Activated naive CD4-positive, alpha-beta T cell treated with anti-CD3 and anti-CD28 coated beads, Interleukin-2, amount 50 U/mL, for 72 hours (primary cell): Measurements from ENCODE around the gene CES3. TPM values are rescaled to one million over a fixed set of nuclear protein-coding genes. Genes with fewer than 3 reads are reported as not detected.

ENCODE experiments used
- ATAC-seq, 2 donors: fragments of 150-1000 bp; cut with Tn5 transposase; 2 replicates each; pipeline ENCODE4 v1.10.0; 2021; ENCODE audit warnings: mild to moderate bottlenecking in 2 of 2, moderate library complexity in 2 of 2
- DNase-seq, 2 donors: peaks; one replicate each; pipeline ENCODE4 v3.0.0; 2021 to 2022; ENCODE audit warnings: low spot score in 2 of 2
- H3K27ac Mint-ChIP-seq, 2 donors: one replicate each; pipeline ENCODE4 v1.8.0; 2022; ENCODE audit warnings: mild to moderate bottlenecking in 2 of 2, mixed read lengths in 2 of 2
- H3K36me3 Mint-ChIP-seq, 2 donors: one replicate each; pipeline ENCODE4 v1.8.0; 2022; ENCODE audit warnings: mixed read lengths in 2 of 2
- H3K9me3 Mint-ChIP-seq, 2 donors: one replicate each; pipeline ENCODE4 v1.8.0; 2022; ENCODE audit warnings: mixed read lengths in 2 of 2
- total RNA-seq, 2 donors: library from RNA; stranded (reverse); gene quantifications; one replicate each; pipeline ENCODE4 v1.2.3, GENCODE V29; 2022

The CES3 gene, protein sequence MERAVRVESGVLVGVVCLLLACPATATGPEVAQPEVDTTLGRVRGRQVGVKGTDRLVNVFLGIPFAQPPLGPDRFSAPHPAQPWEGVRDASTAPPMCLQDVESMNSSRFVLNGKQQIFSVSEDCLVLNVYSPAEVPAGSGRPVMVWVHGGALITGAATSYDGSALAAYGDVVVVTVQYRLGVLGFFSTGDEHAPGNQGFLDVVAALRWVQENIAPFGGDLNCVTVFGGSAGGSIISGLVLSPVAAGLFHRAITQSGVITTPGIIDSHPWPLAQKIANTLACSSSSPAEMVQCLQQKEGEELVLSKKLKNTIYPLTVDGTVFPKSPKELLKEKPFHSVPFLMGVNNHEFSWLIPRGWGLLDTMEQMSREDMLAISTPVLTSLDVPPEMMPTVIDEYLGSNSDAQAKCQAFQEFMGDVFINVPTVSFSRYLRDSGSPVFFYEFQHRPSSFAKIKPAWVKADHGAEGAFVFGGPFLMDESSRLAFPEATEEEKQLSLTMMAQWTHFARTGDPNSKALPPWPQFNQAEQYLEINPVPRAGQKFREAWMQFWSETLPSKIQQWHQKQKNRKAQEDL
- 1 to 10 TPM in 1 of 2 donors, under 1 TPM in 1; 0.73 to 6.8 TPM for total RNA-seq

DNA sequence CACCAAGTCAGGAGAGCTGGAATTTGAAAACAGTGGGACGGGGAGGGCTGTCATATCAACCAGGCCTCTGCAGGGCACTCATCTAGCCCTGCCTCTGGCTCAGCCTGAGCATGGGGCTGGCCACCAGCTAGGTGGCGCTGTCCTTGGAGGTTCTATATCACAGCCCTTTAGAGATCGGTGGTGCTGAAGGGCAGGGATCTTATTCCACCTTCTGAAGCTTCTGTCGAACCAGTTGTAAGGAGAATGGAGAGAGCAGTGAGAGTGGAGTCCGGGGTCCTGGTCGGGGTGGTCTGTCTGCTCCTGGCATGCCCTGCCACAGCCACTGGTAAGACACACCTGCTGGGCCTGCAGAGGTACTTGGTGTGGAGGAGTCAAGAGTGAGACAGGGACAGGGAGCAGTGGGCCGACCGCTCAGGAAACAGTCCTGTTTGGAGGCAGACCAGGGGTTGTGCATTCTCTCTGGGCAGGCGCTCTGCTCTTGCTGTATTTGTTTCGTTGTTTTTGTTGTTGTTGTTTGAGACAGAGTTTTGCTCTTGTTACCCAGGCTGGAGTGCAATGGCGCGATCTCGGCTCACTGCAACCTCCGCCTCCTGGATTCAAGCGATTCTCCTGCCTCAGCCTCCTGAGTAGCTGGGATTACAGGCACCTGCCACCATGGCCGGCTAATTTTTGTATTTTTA, at the start of gene CES3:
CES3 (plus strand) TSS at position 202 of the 680 bp plus-strand sequence; CDS start at position 244, 42 bp downstream.
- peak in 1 of 2 donors; percentile 75 for DNase-seq
- peak within 1 kb of the TSS; percentile 61 to 67 for H3K27ac Mint-ChIP-seq

GRCh38 chr16:66911801-66912200, 49.3 kb upstream of the CES3 start:
- H3K27ac Mint-ChIP-seq: no peak overlapping the region

More for the DNA sequence above, at the start of gene CES3:
- no peaks in the 10 kb centered on the region for H3K36me3 Mint-ChIP-seq
- peak; percentile 84 to 91 for ATAC-seq
- H3K9me3 Mint-ChIP-seq: no peaks in the 10 kb centered on the region

DNA sequence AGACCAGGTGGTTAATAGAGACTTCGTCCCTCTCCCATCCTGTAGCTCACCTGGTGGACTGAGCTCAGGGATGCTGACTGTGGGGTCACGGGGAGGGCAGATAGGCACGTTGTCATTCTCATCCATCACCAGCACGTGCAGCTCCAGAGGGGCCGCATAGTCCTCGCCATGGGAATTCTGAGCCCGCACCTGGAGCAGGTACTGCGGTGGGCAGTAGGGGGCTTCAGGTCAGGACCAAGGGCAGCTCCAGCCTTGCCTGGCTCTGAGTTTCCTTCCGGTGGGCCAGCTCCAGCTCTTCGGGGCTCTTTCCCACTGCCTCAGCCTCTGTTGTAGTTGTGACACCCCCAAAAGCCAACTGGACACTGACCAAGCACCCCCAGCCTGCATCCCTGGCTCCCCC, 48.0 kb upstream of the CES3 start:
- ATAC-seq (no peak), DNase-seq (no peak)
- Mint-ChIP-seq H3K36me3 (no peaks in the 10 kb centered on the region), H3K27ac (no peak overlapping the region), H3K9me3 (no peaks in the 10 kb centered on the region)

More at GRCh38 chr16:66911801-66912200, 49.3 kb upstream of the CES3 start:
- Mint-ChIP-seq H3K9me3 (no peaks in the 10 kb centered on the region), H3K36me3 (no peaks in the 10 kb centered on the region)
- DNase-seq (no peak), ATAC-seq (no peak)

GRCh38 chr16:66913711-66914110, 47.4 kb upstream of the CES3 start:
- no peaks in the 10 kb centered on the region for H3K36me3 Mint-ChIP-seq
- no peak overlapping the region for H3K27ac Mint-ChIP-seq
- DNase-seq: no peak
- no peaks in the 10 kb centered on the region for H3K9me3 Mint-ChIP-seq
- no peak for ATAC-seq

DNA sequence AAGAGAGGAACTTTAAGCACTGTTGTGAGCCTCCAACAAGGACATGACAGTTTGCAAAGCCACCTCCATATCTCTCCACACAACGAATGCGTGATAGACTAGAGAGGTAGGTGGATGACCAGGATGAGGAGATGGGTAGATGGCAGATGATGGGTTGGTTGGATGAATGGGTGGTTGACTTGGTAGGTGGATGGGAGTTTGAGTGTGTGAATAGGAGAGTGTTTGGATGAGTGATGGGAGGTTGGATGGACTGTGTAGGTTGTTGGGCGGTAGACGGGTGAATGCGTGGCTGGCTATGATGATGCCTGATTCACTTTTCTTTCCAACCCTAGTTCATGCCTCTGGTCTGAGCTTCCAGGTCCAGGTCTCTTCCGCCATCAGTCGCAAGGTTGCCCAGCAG, 46.5 kb upstream of the CES3 start:
- DNase-seq: no peak
- ATAC-seq: no peak
- Mint-ChIP-seq H3K27ac (peak overlapping the region in 1 of 2 donors; percentile 3), H3K36me3 (no peaks in the 10 kb centered on the region), H3K9me3 (no peaks in the 10 kb centered on the region)

GRCh38 chr16:66915041-66915440, 46.0 kb upstream of the CES3 start:
- no peaks in the 10 kb centered on the region for H3K36me3 Mint-ChIP-seq
- H3K27ac Mint-ChIP-seq: peak overlapping the region in 1 of 2 donors; percentile 3
- no peak for DNase-seq
- no peak for ATAC-seq
- H3K9me3 Mint-ChIP-seq: no peaks in the 10 kb centered on the region

GRCh38 chr16:66916518-66916917, 44.5 kb upstream of the CES3 start:
- no peak overlapping the region for H3K27ac Mint-ChIP-seq
- no peak for DNase-seq
- H3K9me3 Mint-ChIP-seq: no peaks in the 10 kb centered on the region
- H3K36me3 Mint-ChIP-seq: no peaks in the 10 kb centered on the region
- ATAC-seq: no peak

DNA sequence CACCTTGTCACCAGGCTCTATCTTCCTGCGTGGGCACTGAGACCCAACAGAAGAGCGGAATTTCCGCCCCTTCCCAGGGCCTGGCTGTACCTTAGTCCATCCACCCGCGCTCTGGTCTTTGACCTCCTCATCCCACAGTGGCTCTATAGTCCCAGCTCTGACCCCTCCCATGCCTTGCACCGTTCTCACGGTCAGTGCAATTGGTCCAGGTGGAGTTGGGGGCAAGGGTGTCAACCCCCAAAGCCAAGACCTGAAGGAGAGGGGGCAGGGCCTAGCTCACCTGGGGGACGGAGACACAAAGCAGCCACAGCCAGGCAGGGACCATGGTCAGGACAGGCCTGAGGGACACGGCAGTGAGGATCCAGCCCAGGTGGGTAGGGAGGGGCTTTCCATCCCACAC, 43.3 kb upstream of the CES3 start:
- H3K9me3 Mint-ChIP-seq: no peaks in the 10 kb centered on the region
- no peak overlapping the region for H3K27ac Mint-ChIP-seq
- no peaks in the 10 kb centered on the region for H3K36me3 Mint-ChIP-seq
- ATAC-seq (no peak), DNase-seq (no peak)

DNA sequence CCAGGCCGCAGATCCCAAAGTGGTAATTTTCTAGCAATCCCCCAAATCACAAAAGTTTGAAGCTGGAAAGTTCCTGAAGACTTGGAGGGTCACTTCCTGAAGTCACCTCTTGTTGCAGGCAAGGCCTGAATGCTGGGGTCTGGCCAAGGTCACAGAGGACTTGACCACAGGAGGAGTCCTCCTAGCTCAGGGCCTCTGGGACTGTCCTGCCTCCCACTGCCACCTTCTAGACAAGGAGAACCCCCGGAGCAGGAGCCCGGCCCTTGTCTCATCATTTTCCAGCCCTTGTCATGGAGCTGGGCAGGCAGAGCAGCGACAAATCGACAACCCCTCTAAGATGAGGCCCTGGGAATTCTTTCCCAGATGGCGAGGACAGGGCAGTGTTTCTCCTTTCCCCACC, 42.7 kb upstream of the CES3 start:
- no peaks in the 10 kb centered on the region for H3K9me3 Mint-ChIP-seq
- no peak for DNase-seq
- H3K36me3 Mint-ChIP-seq: no peaks in the 10 kb centered on the region
- no peak overlapping the region for H3K27ac Mint-ChIP-seq
- no peak for ATAC-seq

GRCh38 chr16:66918803-66919568, 42.1 kb upstream of the CES3 start, which contains the start of gene CDH16:
Gene CDH16, minus strand, starts transcription at chr16:66918885. Its CDS starts 820 bp downstream, at chr16:66918065.
- H3K27ac Mint-ChIP-seq: no peak within 1 kb of the TSS
- H3K9me3 Mint-ChIP-seq: no peaks in the 10 kb centered on the region
- ATAC-seq (no peak), DNase-seq (no peak)
- no peaks in the 10 kb centered on the region for H3K36me3 Mint-ChIP-seq

DNA sequence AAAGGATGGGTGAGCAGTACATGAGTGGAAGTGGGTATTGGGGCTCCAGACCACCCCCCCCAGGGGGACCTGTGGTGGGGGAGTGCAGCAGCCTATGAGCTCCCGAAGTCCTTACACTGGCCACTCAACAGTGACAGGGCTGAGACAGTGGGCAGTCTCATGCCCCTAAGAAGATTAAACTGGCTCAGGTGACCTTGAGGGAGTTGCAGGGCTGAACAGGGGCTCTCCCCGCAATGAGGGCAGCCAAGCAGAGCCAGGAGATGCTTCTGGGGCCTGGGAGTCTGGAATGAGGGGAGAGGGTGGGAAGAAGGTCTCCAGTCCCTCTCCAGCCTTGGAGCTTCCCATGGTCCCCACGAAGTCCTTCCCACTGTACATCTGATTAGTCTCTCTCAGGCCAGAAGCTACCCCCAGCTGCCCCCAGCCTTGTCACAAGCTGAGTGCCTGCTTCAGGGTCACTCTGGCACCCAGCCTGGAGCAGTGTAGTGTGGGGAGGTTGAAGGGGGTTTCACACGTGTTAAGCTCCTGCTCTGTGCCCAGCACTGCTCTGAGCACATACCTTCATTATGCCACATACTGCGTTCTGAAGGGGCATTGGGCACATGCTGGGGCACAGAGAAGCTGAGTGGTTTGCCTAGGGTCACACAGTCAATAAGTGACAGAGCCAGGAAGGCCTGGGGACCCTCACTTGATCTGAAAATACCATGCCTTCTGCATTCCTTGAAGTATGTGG, 41.3 kb upstream of the CES3 start:
- ATAC-seq (no peak), DNase-seq (no peak)
- Mint-ChIP-seq H3K27ac (no peak overlapping the region), H3K36me3 (no peaks in the 10 kb centered on the region), H3K9me3 (no peaks in the 10 kb centered on the region)

GRCh38 chr16:66920299-66920590, 40.8 kb upstream of the CES3 start:
- Mint-ChIP-seq H3K9me3 (no peaks in the 10 kb centered on the region), H3K36me3 (no peaks in the 10 kb centered on the region), H3K27ac (no peak overlapping the region)
- DNase-seq: no peak
- ATAC-seq: no peak

GRCh38 chr16:66920924-66921680, 40.0 kb upstream of the CES3 start:
- ATAC-seq (no peak), DNase-seq (no peak)
- no peaks in the 10 kb centered on the region for H3K9me3 Mint-ChIP-seq
- H3K27ac Mint-ChIP-seq: no peak overlapping the region
- no peaks in the 10 kb centered on the region for H3K36me3 Mint-ChIP-seq

DNA sequence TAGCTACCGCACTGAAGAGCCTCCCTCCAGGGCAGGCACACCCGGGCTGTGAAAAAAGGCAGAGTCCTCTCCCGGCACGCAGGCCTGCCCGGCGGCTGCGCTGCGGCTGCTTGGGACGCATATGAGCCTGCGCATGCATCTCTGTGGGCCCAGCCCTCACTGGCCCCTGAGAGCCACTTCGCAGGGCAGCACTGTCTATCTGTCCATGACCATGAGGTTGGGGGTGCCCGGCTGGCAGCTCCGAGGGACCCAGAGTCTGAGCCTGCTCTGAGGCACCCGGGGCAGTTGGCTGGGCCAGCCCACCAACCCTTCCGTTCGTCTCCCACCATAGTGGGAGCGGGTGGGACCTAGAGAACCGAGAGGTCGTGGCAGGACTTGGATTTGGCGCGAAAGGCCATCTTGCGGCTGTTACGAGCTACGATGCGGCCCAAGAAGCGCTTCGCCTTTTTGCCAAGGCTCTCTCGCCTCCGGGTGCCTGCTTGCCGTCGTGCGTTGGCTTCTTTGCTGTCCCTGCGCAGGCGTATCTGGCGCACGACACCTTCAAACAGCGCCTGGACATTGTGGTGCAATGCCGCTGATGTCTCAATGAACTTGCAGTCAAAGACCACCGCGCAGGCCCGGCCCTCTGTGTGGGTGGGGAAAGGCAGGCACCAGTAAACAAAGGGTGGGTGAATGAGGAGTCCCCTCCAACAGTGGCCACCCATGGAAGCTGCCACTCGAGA, 39.2 kb upstream of the CES3 start:
- DNase-seq (no peak), ATAC-seq (no peak)
- no peaks in the 10 kb centered on the region for H3K9me3 Mint-ChIP-seq
- no peak overlapping the region for H3K27ac Mint-ChIP-seq
- H3K36me3 Mint-ChIP-seq: no peaks in the 10 kb centered on the region

GRCh38 chr16:66923247-66923731, 37.8 kb upstream of the CES3 start:
- Mint-ChIP-seq H3K36me3 (peaks cover 0 to 8% of the 10 kb centered on the region in 2 donors), H3K27ac (no peak overlapping the region), H3K9me3 (no peaks in the 10 kb centered on the region)
- ATAC-seq: no peak
- no peak for DNase-seq
